Nephron (organoid): ENCODE measurements around the gene WDR4.
"Not testable (repeated sequence)": the region's sequence is repeated elsewhere in the genome, so short reads cannot be mapped to it uniquely, and the experiment has no call there.

Source experiments
- H3K27ac Mint-ChIP-seq, 3 experiments: 2 replicates each; pipeline ENCODE4 v1.8.0; 2020; ENCODE audit warnings: mixed read lengths in 3 of 3, mild to moderate bottlenecking in 2 of 3, moderate library complexity in 1 of 3
- H3K27me3 Mint-ChIP-seq: 2 replicates; pipeline ENCODE4 v1.8.0; 2021; ENCODE audit warnings: low read depth, mild to moderate bottlenecking, moderate library complexity, mixed read lengths
- H3K36me3 Mint-ChIP-seq: 2 replicates; pipeline ENCODE4 v1.8.0; 2020; ENCODE audit warnings: low read depth, mixed read lengths
- H3K4me1 Mint-ChIP-seq: 2 replicates; pipeline ENCODE4 v1.8.0; 2020; ENCODE audit warnings: mixed read lengths
- H3K4me3 Mint-ChIP-seq, 3 experiments: 2 replicates each; pipeline ENCODE4 v1.8.0; 2020; ENCODE audit warnings: mild to moderate bottlenecking in 3 of 3, mixed read lengths in 3 of 3, moderate library complexity in 2 of 3
- H3K9me3 Mint-ChIP-seq: 2 replicates; pipeline ENCODE4 v1.8.0; 2020; ENCODE audit warnings: mixed read lengths
- CTCF ChIP-seq, 3 experiments: fragments of 200-600 bp; sonication (generic); IDR thresholded peaks; one replicate each; pipeline ENCODE4 v1.5.0; 2021; ENCODE audit warnings: antibody characterized with exemption in 3 of 3; ENCODE audit not compliant: unreplicated experiment in 3 of 3

WDR4 gene

GRCh38 chr21:42840411-42841155 is 38.8 kb downstream of the WDR4 start:
- H3K4me1 Mint-ChIP-seq: no peaks in the 10 kb centered on the region
- no peak overlapping the region for H3K27ac Mint-ChIP-seq
- TF ChIP-seq CTCF (IDR thresholded peaks at IDR 0.05; ENCODE audit: unreplicated experiment in 3 of 3): no peak
- no peaks in the 10 kb centered on the region for H3K9me3 Mint-ChIP-seq
- H3K36me3 Mint-ChIP-seq: peaks cover 27% of the 10 kb centered on the region
- peaks cover 3% of the 10 kb centered on the region for H3K27me3 Mint-ChIP-seq
- H3K4me3 Mint-ChIP-seq: no peak overlapping the region

- Mint-ChIP-seq H3K9me3 (no peaks in the 10 kb centered on the region), H3K27ac (no peak overlapping the region), H3K36me3 (peaks cover 18% of the 10 kb centered on the region), H3K4me3 (no peak overlapping the region), H3K27me3 (peaks cover 3% of the 10 kb centered on the region), H3K4me1 (no peaks in the 10 kb centered on the region)
- no peak for TF ChIP-seq CTCF (IDR thresholded peaks at IDR 0.05; ENCODE audit: unreplicated experiment in 3 of 3)
These were observed 39.8 kb downstream of the WDR4 start for GRCh38 chr21:42839271-42840231.

- H3K9me3 Mint-ChIP-seq, H3K4me3 Mint-ChIP-seq, H3K4me1 Mint-ChIP-seq, H3K27me3 Mint-ChIP-seq, H3K27ac Mint-ChIP-seq: not testable (repeated sequence)
- peaks cover 12% of the 10 kb centered on the region for H3K36me3 Mint-ChIP-seq
These were observed 41.1 kb downstream of the WDR4 start for GRCh38 chr21:42838212-42838690.

- Mint-ChIP-seq H3K36me3 (peaks cover 6% of the 10 kb centered on the region), H3K27me3 (peaks cover 14% of the 10 kb centered on the region), H3K27ac (no peak overlapping the region), H3K4me3 (no peak overlapping the region), H3K4me1 (peaks cover 4% of the 10 kb centered on the region), H3K9me3 (no peaks in the 10 kb centered on the region)
- TF ChIP-seq CTCF (IDR thresholded peaks at IDR 0.05; ENCODE audit: unreplicated experiment in 3 of 3): no peak
These were observed 41.7 kb downstream of the WDR4 start for GRCh38 chr21:42837421-42838211.

- Mint-ChIP-seq H3K27me3 (peaks cover 15% of the 10 kb centered on the region), H3K36me3 (peaks cover 5% of the 10 kb centered on the region), H3K4me3 (no peak overlapping the region), H3K27ac (no peak overlapping the region), H3K4me1 (peaks cover 4% of the 10 kb centered on the region), H3K9me3 (no peaks in the 10 kb centered on the region)
- no peak for TF ChIP-seq CTCF (IDR thresholded peaks at IDR 0.05; ENCODE audit: unreplicated experiment in 3 of 3)
These were observed 42.5 kb downstream of the WDR4 start for GRCh38 chr21:42836767-42837301.

- Mint-ChIP-seq H3K4me1 (peaks cover 4% of the 10 kb centered on the region), H3K4me3 (no peak overlapping the region), H3K27ac (no peak overlapping the region), H3K9me3 (no peaks in the 10 kb centered on the region), H3K27me3 (peaks cover 15% of the 10 kb centered on the region), H3K36me3 (peaks cover 5% of the 10 kb centered on the region)
- TF ChIP-seq CTCF (IDR thresholded peaks at IDR 0.05; ENCODE audit: unreplicated experiment in 3 of 3): no peak
These were observed 43.0 kb downstream of the WDR4 start for GRCh38 chr21:42836402-42836666.
